Neural progenitor cell (in vitro differentiated cells): ENCODE data around the gene OR6B3.

Source experiments
- CTCF ChIP-seq: fragments of 200-600 bp; sonication (generic); IDR thresholded peaks from 2 replicates; pipeline ENCODE4 v1.5.1; 2017; ENCODE audit warnings: antibody characterized with exemption, mild to moderate bottlenecking
- EZH2 ChIP-seq: fragments of 200-600 bp; sonication (generic); IDR thresholded peaks from 2 replicates; pipeline ENCODE4 v1.6.1; 2017; ENCODE audit warnings: antibody characterized with exemption, mild to moderate bottlenecking, moderate library complexity

- TF ChIP-seq CTCF (no peak), EZH2 (no peak)
Measured at GRCh38 chr2:240024766-240025165, 28.6 kb downstream of the OR6B3 start.
